HFF-Myc (cell line): ENCODE results near the gene AGAP1.

Source experiments
- DNase-seq: peaks from one replicate; pipeline ENCODE4 v3.0.0-alpha.2; 2011; ENCODE audit warnings: low read depth; ENCODE audit errors: extremely low read depth
- H3K4me3 ChIP-seq: replicated peaks from 2 replicates; pipeline ENCODE4 v1.5.1; 2011; ENCODE audit warnings: low read depth, mild to moderate bottlenecking, control low read depth, low read length
- TF ChIP-seq, protein P1 (sequence below): IDR thresholded peaks from 2 replicates; pipeline ENCODE4 v1.5.1; 2012; ENCODE audit warnings: mild to moderate bottlenecking, low read depth, low read length, control low read depth; ENCODE audit errors: missing control alignments

AGAP1 gene

DNA sequence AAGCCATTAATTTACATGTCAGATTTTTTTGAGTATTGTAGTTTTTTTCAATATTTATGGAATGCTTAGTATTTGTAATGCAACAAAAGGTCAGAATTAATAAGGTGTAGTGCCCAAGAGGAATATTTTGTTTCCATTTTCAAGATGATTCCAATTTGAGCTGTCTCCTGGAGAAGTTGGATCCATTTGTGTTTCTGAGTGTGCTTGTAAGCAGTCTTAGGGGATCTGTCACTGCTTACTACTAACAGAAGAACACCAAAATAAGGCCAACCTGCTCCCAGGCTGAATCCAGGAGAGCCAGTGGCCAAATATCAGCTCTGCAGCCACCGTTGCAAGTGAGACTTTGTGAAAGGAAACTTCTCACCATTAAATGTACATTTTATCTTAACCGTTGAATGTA lies 129.9 kb downstream of the AGAP1 start:
- TF ChIP-seq, protein P1, sequence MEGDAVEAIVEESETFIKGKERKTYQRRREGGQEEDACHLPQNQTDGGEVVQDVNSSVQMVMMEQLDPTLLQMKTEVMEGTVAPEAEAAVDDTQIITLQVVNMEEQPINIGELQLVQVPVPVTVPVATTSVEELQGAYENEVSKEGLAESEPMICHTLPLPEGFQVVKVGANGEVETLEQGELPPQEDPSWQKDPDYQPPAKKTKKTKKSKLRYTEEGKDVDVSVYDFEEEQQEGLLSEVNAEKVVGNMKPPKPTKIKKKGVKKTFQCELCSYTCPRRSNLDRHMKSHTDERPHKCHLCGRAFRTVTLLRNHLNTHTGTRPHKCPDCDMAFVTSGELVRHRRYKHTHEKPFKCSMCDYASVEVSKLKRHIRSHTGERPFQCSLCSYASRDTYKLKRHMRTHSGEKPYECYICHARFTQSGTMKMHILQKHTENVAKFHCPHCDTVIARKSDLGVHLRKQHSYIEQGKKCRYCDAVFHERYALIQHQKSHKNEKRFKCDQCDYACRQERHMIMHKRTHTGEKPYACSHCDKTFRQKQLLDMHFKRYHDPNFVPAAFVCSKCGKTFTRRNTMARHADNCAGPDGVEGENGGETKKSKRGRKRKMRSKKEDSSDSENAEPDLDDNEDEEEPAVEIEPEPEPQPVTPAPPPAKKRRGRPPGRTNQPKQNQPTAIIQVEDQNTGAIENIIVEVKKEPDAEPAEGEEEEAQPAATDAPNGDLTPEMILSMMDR, result no peak

DNA sequence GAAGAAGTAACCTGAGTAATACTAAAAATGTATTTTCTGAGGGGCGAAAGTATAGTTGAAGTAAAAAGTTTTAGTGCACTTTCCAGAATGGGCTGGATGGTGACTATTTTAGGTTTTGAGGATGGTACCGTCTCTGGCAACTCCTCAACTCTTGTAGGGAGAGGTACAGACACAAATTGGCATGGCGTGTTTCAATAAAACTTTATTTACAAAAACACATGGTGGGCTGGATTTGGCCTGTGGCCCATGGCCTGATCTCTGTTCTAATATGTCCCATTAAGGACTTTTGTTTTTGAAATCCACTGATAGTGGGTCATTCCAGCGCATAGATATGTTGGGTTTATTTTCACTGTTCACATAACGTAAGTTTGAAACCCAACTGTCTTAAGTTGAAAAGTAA lies 132.8 kb downstream of the AGAP1 start:
- H3K4me3 ChIP-seq, result no peak overlapping the region
- no peak for DNase-seq

More for the DNA sequence above, 129.9 kb downstream of the AGAP1 start:
- DNase-seq, result no peak
- no peak overlapping the region for H3K4me3 ChIP-seq

DNA sequence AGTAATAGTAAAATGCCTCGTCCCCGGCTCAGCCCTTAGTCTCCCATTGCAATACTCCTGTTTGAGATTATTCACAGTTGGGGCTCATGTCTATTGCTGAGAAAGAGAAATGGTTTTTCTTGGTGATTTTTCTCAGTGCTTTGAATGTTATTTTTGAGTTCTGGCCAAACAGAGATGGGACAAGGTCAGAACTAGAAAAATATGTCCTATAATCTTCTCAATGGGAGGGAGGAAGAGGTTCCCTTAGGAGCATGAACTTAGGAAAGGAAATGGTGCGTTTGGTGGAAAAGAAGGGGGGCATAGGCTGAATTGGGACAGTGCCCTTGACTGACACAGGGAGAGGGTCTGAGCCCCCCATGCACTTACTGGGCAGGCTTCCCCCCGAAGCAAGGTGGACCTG lies 133.8 kb downstream of the AGAP1 start:
- no peak overlapping the region for H3K4me3 ChIP-seq
- TF ChIP-seq, protein P1, result no peak
- no peak for DNase-seq

More for the DNA sequence above, 132.8 kb downstream of the AGAP1 start:
- TF ChIP-seq, protein P1, result no peak

DNA sequence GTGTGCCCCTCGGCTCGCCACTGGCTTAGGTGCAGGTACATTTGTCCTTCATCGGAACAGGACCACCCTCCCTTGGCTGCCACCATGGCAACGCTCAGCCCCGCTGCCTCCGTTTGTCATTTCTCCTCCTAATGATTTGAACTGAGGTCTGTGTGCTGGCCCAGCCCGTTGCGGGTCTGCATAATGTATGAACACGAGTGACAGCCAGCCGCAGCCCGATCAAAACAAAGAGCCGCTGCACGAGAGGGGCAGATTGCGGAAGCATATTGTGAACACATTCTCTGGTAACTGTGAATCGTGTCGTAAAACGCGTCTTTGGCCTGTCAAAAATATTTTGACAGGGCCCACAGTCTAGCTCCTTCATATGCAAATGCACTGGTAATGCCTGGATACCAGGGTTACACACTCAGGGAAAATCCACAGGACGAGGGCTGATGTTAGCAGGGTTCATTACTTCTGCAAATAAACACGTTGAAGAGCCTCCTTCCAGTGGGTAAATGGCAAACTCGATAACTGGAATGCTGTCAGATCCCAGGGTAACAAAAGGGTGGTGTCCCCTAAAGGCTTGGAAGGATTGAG lies 137.0 kb downstream of the AGAP1 start:
- H3K4me3 ChIP-seq, result no peak overlapping the region
- TF ChIP-seq, protein P1, result no peak
- no peak for DNase-seq

DNA sequence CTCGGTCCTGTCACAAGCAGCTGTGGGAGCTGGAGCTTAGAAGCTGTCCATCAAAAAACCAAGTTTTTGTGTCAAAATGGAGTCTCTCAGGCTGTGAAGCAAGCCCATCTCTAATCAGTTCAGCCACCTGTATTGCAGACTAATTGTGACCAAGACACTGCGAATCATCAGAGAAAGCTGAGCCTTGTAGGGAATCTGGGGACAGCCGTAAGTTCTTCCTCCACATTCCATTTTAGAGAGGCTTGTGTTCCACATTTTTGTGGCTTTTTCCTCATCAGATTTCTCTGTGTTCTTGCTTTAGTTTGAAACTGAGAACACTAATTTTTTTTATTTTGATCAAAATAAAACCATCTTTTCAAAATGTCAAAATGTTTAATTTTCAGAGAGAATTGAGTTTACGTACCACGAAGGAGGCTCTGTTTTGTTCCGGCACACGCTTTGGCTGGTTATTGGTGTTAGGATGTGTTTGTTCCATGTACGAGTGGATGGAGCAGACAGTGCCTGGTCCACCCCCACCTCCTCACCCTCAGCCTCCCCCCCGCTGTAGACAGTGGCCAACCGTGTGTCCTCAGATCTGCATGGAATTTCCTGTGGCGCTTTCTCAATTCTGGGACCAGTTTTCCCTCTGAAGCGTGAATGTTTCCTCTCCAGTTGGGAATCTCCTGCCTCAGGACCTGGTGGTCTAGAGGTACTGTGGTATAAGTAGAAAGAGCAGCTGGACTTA lies 140.8 kb downstream of the AGAP1 start:
- TF ChIP-seq, protein P1, result no peak
- H3K4me3 ChIP-seq, result no peak overlapping the region
- DNase-seq, result no peak

DNA sequence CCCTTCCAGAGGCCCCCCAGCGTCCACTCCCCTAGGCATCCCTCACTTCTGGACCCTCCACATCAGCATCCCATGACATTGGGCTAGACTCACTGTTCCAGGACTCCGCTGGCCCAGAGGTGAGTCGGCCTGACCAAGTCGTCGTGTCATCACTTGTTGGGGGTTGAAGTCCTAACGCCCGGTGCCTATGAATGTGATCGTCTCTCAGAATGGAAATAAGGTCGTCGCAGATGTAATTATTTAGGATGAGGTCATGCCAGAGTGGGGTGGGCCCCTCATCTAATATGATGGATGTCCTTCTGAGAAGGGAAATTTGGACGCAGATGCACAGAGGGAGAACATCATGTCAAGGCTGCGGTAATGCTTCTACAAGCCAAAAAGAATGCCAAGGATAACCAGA lies 142.7 kb downstream of the AGAP1 start:
- TF ChIP-seq, protein P1, result no peak
- no peak overlapping the region for H3K4me3 ChIP-seq
- no peak for DNase-seq
